ENCODE data around the gene OBSCN.

The OBSCN gene

DNA sequence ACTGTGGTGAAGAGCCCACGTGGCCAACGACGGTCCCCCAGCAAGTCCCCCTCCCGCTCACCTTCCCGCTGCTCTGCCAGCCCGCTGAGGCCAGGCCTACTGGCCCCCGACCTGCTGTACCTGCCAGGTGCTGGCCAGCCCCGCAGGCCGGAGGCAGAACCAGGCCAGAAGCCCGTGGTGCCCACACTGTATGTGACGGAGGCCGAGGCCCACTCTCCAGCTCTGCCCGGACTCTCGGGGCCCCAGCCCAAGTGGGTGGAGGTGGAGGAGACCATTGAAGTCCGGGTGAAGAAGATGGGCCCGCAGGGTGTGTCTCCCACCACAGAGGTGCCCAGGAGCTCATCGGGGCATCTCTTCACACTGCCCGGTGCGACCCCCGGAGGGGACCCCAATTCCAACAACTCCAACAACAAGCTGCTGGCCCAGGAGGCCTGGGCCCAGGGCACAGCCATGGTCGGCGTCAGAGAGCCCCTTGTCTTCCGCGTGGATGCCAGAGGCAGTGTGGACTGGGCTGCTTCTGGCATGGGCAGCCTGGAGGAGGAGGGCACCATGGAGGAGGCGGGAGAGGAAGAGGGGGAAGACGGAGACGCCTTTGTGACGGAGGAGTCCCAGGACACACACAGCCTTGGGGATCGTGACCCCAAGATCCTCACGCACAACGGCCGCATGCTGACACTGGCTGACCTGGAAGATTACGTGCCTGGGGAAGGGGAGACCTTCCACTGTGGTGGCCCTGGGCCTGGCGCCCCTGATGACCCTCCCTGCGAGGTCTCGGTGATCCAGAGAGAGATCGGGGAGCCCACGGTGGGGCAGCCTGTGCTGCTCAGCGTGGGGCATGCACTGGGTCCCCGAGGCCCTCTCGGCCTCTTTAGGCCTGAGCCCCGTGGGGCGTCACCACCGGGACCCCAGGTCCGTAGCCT, 152.0 kb downstream of the OBSCN start:
- DNase-seq (ENCODE audit: low spot score), result no peak

DNA sequence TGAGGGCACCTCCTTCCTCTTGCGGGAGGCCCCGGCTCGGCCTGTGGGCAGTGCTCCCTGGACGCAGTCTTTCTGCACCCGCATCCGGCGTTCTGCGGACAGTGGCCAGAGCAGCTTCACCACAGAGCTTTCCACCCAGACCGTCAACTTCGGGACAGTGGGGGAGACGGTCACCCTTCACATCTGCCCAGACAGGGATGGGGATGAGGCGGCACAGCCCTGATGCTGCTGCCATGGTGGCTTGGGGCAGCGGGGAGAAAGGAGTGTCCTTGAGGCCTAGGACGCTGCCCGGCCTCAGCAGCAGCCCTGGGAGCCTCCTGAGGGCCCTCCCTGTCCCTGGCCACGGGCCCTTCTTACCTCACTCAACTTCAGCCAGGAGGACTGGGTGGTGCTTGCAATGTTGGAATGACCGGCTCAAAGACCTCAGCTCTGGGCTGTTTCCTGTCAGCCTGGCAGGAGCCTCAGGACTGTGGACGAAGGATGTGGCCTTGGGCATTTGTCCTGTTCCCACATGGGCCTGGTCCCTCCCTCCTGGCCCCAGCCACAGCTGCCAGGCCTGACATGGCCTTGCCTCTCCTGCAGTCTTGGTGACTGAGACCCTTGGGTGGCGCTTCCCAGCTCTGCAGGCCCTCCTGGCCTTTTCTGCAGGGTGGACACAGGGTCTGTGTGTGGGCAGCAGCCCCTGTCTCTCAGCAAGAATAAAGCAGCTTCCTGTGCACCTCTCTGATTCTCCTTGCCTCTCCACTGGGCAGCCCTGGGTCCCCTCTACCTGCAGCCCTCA, 152.9 kb downstream of the OBSCN start:
- DNase-seq (ENCODE audit: low spot score), result no peak

DNA sequence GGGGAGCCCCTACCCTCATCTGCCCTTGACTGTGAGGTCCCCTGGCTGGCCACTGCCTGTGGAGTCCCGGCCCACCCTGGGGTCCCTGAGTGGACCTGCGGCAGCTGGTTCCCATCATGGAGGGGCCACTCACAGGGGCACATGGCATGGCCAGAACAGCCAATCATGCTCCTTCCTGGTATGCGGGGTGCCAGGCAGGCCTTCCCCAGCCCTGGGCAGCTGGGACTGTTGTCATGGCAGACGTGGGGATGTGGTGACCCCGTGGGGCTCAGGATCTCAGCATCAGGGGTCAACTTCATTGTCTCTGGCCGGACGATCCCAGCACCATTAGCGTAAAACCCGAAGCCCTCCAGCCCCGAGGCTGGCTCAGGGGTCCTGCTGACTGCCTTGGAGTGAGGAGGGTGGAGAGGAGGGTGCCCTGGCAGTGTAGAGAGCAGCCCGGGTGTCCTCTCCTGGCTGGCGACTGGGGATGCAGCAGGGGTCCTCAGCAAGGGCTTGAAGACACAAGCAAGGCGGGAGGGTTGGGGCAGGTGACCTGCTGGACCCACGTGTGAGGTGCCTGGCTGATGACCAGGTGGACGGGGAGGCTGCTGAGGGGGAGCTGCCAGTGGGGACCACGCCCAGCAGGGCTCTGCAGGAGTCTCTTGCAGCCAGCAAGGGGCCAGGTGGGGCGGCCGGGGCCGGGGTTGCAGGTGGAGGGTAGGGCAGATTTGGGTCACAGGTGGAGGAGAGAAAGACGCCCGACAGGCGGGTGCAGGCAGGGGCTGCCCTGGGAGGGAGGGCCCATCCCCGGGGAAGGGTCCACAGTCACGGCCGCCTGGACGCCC, 153.7 kb downstream of the OBSCN start:
- DNase-seq (ENCODE audit: low spot score), result no peak

DNA sequence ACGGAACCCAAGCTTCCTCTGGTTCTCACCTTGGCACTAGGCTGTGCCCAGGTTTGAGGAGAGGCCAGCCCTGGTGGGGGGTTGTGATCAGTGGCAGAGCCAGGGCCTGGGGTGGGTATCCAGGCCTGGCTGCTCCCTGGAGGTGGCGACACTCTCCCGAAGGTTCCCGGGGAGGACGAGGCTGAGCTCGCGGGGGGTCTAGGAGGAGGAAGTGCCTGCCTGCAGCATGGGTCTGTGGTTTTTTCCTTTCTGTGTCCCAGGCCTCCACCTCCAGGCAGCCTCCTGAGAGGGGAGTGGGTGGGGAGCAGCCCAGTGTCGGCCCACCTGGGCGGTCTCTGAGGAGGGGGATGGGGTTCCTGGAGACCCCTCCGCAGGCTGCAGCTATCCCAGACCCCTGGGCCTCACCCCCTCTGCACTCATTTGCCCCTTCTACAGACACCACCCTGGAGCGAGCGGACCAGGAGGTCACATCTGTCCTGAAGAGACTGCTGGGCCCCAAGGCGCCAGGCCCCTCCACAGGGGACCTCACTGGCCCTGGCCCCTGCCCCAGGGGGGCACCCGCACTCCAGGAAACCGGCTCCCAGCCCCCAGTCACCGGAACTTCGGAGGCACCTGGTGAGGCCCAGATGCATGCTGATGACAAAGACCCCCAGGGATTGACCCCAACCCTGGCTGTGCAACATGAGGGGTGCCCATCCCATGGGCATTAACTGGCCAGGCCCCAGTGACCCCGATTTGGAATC, 154.5 kb downstream of the OBSCN start:
- no peak for DNase-seq (ENCODE audit: low spot score)

DNA sequence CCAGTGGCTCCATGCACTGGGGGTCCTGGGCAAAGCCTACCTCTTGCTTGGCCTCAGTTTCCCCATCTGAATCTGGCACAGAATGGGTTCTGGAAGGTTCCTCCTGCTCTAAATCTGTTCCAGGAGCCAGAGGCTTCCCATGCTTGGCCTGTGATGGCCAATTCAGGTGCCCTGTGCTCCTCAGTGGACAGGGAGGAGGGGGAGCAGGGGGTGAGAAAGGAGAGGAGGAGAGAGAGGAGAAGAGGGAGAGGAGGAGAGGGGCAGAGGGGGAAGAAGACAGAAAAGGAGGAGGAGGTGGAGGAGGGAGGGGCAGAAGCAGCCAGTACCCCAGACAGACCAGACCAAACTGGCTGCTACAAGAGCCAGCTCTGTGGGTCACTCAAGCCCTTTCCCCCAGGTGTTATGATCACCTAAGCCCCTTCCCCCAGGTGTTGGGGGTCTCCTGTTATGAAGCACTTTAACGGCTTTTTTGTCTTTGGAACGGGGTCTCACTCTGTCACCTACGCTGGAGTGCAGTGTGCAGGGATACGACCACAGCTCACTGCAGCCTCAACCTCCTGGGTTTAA, 155.1 kb downstream of the OBSCN start:
- DNase-seq (ENCODE audit: low spot score), result no peak

DNA sequence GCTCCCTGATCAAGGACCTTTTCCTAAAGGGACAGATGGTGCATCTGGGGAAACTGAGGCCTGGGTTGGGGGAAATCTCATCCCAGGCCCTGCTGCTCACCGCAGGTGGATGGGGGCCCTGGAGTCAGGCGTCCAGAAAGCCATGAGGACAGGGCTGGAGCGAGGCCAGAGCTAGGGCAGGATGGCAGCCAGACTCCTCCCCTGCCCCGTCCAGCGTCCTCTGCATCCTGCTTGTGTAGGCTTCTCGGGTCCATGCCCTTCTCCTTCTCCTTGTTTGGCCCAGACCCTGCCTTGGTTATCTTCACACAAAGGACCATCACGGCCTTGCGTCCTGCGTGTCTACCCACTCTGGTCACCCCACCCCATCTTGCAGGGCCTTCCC, 155.8 kb downstream of the OBSCN start:
- no peak for DNase-seq (ENCODE audit: low spot score)

DNA sequence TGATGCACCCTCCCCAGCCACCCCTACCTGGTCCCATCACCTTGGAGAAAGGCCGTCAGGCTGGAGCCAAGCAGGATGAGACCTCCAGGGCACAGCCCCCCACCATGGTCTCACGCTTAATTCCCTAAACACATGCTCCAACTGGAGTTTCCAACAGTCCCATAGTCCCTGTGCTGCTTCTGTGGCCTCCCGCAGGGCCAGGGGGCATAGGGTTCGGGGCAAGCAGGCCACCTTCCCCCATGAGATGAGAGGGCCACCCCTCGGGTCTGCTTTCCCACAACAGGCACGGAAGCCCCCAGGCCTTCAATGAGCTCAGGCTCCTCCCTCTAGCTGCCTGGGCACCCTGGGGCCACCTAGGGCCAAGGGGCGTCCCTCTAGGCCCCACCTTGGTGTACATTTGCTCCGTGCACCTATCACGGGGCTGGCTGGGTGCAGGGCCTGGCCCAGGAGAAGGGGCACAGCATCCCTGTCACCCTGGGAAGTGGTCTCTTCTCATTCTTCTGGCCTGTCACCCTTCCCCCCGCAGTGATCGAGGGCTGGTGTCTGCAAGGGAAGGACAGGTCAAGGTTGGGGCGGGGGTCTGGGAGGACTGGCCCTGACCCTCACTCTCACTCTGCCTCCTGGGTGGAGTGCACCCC, 156.3 kb downstream of the OBSCN start:
- DNase-seq (ENCODE audit: low spot score), result no peak

DNA sequence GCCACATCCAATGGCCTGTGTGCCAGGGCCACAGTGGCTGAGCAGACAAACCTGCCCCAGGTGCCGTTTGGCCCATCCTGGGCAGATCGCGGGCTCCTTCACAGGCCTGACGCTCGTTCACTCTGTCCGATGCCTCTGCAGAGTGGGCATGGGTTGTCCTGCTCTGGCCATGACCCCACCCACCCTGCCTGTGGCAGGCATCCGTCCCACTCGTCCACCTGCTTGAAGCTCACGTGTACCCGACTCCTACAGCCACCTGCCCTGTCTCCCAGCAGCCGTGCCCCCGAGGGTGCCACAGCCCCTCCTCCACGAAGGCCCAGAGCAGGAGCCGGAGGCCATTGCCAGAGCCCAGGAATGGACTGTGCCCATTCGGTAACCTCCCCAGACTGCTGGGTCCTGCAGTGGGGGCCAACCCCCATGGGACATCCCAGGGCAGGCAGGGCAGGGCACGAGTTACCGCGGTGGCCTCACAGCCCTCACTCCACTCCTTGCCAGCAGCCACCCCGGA, 156.9 kb downstream of the OBSCN start:
- no peak for DNase-seq (ENCODE audit: low spot score)

DNA sequence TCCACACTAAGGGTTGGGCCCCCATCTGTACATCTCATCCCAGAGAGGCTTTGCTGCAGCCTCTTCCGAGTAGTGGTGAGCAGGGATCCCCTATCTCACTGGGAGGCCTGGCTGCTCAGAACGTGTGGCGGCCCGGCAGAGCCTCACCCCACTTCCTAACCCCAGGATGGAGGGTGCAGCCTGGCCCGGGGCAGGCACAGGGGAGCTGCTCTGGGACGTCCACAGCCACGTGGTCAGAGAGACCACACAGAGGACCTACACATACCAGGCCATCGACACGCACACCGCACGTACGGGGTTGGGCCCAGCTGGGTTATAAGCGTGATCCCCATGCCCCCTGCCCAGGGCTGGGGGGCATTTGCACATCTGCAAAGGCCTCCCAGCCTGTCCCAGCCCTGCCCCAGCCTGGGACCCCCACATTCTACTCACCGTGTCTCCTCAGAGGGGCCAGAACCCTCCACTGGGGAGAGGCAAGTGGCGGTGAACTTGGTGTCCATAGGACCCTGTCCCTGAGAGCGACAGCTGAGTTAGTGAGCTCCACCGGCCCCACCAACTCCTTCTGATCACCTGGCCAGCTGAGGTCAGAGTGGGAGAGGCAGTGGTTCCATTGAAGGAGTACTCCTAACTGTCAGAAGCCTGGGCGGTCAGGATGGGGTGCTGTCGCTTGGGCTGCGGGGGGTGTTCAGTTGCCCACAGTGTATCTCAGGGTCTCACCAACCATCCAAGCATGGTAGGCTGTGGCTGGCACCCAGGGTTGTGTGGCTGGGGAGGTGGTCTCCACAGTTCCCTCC, 157.6 kb downstream of the OBSCN start:
- no peak for DNase-seq (ENCODE audit: low spot score)

DNA sequence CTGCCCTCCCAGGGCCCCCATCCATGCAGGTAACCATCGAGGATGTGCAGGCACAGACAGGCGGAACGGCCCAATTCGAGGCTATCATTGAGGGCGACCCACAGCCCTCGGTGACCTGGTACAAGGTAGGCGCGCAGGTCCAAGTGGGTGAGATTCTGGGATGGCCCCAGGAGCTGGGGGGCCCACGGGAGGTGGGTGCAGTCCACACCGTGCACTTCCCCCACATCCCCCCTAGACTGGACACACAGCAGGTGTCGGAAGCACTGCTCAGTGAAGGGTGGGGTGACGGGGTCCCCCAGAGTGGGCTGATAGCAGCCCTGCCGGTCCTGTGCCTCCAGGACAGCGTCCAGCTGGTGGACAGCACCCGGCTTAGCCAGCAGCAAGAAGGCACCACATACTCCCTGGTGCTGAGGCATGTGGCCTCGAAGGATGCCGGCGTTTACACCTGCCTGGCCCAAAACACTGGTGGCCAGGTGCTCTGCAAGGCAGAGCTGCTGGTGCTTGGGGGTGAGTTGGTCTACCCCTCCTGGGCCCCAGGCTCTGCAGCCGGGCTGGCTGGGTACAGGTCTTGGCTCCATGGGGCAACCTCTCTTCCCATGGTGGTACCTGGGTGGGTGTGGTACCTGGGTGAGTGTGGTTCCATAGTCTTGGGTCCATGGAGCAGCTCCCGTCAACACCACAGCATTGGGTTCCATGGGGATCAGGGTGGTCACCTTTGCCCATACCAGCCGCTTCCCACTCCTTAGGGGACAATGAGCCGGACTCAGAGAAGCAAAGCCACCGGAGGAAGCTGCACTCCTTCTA, 158.4 kb downstream of the OBSCN start:
- DNase-seq (ENCODE audit: low spot score), result no peak

DNA sequence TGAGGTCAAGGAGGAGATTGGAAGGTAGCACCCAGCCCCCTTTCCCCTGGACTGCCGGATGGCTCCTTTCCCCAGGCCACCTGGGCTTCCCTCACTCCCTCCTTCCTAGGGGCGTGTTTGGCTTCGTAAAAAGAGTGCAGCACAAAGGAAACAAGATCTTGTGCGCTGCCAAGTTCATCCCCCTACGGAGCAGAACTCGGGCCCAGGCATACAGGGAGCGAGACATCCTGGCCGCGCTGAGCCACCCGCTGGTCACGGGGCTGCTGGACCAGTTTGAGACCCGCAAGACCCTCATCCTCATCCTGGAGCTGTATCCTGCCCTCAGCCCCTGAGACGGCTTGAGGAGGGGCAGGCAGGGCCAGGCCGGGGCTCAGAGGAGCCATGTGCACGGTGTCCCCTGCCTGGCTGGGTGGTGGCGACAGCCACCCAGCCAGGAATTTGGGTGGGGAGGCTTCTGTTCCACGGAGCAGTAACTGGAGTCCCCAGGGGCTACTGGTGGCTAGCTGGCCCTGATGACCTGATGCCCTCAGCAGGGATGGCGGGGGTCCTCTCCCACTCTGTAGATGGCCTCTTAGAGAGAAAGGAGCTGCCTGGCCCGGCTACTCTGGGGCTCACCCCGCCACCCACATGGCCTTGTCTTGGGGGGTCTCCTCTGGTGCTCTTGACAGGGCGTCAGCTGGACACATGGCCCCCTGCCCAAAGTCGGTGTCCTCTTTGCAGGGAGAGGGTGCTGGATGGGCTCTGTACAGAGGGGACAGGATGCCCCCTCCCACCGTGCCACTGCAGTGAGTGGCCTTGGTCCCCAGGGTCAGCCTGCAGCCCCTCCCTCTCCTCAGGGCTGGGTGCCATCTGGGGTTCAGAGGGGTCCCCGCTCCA, 159.3 kb downstream of the OBSCN start:
- no peak for DNase-seq (ENCODE audit: low spot score)

DNA sequence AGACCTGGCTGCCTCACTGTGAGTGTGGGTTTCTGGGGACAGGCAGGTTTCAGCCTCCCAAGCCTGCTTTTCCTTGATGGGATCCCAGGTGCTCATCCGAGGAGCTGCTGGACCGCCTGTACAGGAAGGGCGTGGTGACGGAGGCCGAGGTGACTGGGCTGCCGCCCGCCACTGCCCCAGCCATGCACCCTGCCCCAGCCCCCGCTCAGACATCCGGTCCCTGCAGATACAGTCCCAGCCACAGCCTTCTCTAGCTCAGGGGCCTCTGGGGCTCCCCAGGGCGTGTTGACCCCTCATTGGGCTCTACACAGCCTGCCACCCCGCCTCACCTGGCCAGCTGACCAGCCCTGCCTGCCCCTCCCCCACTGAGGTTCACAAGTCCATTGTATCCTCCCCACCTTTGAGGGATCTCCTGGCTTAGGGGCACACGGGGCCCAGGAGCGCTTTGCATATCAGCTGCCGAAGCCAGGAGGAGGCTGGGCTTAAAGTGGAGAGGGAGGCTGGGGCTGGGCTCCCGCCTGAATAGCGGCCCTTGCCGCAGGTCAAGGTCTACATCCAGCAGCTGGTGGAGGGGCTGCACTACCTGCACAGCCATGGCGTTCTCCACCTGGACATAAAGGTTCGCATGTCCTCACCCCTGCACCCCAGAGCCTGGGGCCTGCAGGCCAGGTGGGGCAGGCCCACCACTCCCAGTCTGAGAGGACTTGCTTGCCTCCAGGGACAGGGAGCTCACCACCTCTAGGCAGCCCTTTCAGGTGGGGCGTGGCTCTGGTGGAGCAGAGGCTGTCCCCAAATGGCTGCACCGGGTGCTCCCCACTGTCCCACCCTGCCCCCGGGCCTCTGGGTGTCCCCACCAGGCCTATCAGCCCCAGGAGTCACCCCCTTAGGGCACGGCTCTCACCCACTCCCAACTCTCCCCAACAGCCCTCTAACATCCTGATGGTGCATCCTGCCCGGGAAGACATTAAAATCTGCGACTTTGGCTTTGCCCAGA, 160.3 kb downstream of the OBSCN start:
- DNase-seq (ENCODE audit: low spot score), result no peak

DNA sequence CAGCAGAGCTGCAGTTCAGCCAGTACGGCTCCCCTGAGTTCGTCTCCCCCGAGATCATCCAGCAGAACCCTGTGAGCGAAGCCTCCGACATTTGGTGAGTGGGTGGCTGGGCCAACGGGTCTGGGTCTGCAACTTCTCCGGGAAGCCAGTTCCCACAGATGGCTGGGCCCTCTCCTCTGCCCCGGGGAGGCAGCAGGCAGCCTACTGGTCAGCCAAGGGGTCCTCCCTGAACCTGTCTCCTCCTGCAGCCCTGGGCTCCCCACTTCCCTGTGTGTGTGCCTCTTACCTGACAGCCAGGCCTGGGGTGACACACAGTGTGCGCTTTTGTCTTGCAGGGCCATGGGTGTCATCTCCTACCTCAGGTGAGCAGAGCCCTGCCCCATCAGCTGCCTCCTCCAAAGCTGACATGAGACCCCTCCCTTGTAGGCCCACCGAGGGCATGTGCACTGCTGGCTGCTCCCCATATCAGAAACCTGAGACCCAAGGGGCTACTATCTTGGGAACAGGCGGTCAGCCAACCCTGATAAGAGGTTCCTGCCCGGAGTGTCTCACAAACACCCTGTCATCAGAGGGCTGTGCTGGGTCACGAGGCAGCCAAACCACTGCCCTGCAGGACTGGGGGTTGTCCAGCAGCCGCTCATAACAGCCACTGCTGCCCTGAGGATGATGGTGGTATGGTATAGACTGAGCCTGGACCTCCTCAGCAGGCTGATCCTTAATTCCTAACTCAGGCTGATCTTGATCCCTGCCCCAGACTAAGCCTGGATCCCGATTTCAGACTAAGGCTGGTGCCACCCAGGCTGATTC, 161.2 kb downstream of the OBSCN start:
- DNase-seq (ENCODE audit: low spot score), result no peak

DNA sequence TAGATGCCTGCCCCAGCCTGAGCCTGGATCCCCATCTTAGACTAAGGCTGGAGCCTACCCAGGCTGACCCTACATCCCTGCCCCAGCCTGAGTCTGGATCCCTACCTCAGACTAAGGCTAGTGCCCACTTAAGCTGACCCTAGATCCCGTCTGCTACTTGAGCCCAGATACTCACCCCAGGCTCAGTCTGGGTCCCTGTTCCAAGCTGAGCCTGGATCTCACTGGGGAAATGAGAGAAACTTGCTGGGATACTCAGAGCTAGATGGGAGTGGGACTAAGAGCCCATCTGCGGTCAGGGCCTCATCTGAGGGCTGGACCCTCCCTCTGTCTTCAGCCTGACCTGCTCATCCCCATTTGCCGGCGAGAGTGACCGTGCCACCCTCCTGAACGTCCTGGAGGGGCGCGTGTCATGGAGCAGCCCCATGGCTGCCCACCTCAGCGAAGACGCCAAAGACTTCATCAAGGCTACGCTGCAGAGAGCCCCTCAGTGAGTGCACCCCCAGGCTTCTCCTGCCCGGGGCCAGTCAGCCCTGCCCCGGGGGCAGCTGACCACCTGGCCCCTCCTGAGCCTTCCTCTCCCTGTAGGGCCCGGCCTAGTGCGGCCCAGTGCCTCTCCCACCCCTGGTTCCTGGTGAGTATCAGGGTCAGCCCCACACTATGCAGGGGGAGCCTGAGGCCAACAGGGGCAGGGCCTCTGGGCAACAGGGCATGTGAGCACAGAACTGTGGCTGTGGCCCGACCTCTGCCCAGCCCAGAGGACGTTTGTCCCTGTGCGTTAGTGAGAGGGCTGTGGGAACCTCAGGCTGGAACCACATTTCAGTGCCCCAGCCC, 162.0 kb downstream of the OBSCN start:
- no peak for DNase-seq (ENCODE audit: low spot score)

DNA sequence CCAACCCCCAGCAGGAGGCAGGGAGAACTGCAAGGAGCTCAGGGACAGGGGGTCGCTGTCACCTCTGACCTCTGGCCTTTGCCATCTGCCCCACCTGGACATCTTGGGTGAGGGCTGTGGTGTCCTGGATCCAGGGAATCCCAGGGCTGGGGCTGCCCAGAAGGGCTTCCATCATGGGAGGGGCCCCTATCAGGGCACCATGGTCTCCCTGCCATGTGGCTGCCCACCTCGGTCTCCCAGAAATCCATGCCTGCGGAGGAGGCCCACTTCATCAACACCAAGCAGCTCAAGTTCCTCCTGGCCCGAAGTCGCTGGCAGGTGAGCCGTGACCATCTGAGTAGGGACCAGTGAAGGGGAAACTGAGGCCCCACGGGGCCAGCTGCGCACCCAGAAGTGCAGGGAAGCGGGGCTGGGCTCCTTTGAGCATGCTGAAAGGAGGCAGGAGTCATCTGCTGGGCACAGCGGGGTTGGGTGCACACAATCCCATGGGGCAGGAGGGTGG, 162.6 kb downstream of the OBSCN start:
- no peak for DNase-seq (ENCODE audit: low spot score)
